AG08396 (cell line): ENCODE data around the gene RAB11FIP4.
"Not testable (repeated sequence)": the region's sequence is repeated elsewhere in the genome, so short reads cannot be mapped to it uniquely, and the experiment has no call there.

Experiments used
- DNase-seq: peaks from one replicate; pipeline ENCODE4 v3.0.0; 2012; ENCODE audit warnings: low spot score, mixed read lengths

Gene RAB11FIP4

DNA sequence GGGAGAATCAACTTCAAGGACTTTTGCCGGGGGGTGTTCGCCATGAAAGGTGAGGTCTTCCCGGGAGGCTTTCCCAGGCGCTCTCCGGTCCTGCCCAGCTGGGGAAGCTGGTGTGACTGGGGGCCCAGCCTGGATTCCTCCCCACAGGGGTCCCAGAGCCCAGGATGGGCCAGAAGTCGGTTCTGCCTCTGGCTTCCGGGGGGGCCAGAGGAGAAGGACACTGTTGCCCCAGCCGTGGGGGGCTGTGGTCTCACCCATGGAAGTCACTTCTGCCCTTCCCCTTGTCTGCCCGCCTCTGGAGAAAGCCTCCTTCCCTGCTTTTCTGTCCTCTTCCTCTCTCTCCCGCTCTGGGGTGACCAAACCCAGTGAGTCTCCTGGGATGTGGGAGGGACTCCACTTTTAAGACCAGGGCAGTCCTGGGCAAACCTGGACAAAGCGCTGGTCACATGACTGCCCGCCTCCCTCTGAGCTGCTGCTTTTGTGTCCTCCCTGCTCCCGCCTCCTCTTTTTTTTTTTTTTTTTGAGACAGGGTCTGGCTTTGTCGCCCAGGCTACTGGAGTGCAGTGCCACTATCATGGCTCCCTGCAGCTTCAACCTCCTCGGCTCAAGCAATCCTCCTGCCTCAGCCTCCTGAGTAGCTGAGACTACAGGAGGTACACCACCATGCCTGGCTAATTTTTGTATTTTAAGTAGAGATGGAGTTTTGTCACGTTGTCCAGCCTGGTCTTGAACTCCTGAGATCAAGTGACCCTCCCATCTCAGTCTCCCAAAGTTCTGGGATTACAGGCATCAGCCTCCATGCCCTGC lies 40.6 kb downstream of the RAB11FIP4 start:
- no peak for DNase-seq

DNA sequence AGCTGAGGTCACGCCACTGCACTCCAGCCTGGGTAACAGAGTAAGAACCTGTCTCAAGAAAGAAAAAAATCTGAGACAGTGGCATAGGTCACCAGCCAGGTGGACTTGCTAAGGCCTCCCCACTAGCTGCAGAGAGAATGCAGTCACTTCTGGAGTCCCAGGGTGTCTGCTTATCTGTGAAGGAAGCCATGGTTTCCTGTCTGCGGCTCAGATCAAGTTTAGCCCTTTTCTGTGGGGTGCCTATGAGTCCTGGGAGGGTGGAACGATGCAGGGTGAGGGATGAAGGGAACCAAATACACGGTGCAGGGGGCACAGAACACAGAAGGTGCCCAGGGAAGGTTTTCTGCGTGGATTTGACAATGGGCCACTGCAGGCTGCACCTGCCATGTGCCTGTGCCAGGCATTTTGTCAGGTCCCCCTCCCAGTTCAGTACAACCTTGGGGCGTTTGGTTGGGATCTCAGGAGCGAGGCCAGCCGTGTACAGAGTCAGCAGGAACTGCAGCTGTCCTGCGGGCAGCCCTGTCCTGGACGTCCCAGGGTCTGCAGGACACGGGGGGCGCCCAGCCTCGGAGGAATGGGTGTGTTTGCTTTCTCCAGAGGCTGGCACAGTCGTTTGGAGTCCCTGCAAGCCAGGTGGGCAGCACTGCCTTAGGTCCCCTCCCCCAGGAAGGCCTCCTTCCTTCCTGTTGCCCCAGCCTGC lies 41.8 kb downstream of the RAB11FIP4 start:
- no peak for DNase-seq

DNA sequence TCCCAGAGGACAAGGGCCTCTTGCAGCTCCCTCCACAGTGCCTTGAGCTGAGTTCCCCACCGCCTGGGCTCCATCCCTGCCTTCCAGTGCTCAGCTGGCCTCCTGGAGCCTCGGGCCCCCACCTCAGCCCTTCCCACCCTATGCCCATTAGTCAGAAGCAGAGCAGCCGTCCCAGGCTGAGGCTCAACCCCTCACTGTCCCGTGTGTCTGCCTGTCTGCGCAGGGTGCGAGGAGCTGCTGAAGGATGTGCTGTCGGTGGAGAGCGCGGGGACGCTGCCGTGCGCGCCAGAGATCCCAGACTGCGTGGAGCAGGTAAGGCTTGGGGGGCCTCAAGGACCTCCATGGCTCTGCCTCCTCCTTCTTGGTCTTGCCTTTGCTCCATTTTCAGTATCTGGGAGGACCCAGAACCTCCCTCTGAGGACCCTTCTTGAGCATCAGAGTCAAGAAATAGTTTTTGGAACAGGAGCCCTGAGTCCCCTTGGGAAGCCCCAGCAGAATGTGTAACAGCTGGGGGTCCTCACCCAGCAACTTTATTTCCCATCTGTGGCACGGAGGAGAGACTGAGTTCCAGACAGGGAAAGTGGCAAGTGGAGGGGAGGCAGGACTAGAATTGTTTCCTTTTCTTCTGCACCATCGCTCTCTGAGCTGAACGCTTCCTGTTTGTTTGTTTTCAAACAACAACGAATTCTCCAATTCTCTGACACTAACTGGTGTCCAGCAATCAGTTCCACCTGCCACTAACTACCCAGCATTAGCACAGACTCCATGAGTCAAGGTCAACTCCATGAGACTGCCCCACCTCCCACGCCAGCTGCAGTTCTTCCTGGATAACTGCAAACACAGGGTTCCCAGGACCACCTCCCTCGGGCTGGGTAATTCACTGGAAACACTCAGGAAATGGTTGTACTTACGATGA lies 42.6 kb downstream of the RAB11FIP4 start:
- DNase-seq, result no peak

DNA sequence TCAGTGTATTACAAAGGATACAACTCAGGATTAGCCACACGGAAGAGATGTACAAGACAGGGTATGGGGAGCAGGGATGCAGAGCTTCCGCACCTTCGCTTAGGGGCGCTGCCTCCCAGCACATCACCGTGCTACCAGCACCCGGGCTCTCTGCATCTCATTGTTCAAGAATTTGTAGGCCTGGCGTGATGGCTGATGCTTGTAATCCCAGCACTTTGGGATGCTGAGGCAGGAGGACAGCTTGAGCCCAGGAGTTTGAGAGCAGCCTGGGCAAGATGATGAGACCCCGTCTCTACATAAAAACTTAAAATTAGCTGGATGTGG lies 43.2 kb downstream of the RAB11FIP4 start:
- no peak for DNase-seq

DNA sequence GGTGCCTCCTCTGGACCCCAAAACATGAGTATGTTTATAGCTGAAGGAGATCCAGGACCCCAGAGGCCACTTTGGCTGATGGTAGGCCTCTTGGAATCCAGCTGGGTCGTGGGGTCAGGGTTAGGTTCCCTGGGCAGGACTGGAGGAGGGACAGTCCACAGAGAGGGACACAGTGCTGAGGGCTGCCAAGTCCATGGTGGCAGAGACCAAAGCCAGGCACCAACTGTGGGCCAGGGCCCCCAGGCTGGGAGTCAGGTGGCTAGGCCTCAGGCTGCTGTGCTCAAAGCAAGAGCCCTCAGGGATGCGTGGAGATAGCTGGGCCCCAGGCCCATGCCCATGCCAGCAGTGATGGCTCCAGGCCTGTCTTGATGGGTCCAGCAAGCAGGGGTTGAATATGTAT lies 44.1 kb downstream of the RAB11FIP4 start:
- no peak for DNase-seq

DNA sequence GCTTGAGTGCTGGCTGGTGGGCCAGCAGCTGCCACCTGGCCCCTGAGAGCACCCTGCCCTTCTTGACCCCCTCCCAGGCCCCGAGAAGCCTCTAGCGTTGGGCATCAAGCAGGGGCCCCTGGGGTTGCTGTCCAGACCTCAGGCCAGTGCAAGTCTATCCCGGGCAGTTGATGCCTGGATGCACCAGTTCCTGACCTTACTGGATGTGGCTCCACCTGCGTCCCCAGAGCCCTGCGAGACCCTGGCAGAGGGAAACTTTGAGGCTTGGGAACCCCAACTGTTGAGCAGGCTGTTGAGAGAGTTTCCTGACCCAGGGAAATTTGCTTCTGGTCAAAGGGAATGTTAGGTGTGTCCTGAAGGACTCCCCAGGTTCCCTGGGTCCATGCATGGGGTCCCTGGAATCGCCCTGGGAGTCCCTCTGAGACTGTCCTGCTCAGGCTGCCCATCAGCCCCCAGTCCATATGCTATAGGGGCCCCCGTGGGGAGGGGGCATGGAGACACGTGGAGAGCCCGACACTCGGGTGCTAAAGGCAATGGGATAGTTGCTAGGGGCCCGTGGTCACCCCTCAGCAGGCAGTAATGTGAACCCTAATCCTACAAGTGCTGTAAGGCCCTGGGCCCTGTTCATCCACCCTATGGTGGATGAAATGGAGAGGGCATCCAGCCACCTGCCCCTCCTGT lies 46.4 kb downstream of the RAB11FIP4 start:
- DNase-seq, result no peak

DNA sequence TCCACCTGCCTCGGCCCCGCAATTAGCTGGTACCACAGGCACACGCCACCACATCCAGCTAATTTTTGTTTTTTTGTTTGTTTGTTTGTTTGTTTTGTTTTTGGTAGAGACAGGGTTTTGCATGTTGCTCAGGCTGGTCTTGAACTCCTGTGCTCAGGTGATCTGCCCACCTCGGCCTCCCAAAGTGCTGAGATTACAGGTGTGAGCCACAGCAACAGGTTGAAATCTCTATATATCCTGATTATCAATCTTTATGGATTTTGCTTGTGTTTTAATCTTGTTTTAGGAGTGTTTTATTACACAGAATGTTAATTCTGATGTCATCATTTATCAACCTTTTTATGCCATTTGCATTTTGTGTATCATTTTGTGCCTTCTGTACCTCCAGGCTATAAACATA lies 48.2 kb downstream of the RAB11FIP4 start:
- no peak for DNase-seq

DNA sequence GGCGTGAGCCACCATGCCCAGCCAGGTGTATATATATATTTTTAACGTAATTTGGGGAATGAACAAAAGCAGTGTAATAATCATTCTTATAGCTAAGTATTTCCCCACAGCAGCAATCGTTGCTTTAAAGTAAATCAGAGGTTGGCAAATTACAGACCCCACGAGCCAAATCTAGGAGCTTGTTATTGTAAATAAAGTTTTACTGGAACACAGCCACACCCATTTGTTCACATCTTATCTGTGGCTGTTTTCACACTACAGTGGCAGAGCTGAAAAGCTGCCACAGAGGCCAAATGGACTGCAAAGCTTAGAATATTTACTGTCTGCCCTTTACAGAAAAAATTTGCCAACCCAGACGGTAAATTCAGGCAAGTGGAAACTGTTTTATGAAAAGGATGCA lies 50.8 kb downstream of the RAB11FIP4 start:
- DNase-seq, result no peak

DNA sequence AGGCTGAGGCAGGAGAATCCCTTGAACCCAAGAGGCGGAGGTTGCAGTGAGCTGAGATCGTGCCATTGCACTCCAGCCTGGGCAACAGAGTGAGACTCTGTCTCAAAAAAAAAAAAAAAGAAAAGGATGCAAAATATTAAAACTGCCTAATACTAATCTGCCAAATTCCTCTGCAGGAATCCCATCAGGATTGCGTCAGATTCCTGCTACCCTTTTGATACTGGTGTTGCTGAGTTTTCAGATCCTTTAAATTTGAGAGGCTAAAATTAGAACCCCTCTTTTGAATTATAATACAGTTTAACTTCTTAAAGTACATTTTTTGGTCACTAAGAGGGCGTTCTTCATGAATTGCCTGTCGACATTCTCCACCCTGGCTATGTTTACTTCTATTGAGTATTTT lies 51.4 kb downstream of the RAB11FIP4 start:
- DNase-seq, result not testable (repeated sequence)

DNA sequence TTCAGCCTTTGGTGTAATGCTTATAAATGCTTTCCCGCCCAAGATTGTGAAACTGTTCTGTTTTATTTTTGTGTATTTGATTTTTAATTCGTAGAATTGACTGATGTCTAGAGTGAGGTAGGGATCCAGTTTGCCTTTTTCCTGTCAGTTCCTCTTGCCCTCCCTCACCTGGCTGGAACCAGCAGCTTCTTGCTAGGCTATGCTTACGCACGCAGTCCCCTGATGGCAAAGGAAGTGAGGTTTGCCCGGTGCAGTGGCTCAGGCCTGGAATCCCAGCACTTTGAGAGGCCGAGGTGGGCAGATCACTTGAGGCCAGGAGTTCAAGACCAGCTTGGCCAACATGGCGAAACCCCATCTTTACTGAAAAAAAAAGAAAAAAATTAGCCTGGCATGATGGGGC lies 51.9 kb downstream of the RAB11FIP4 start:
- DNase-seq, result no peak

DNA sequence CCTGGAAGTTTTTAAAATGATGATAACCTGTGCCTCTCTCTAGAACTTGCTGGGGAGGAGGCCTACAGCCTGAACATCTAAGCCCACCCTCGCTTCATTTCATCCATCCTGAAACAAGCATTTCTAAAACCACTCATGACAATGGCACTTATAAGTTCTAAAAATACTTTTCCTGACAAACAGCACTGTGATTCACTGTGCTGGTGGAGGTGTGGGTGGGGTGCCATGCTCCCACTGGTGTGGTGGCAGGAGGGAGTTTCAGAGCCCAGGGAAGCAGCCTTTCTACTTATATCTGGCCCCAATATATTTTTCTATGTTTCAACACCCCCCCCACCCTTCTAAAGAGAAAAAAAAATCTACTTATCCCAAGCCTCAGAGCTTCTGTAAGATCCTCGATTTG lies 52.6 kb downstream of the RAB11FIP4 start:
- peak; percentile 56 for DNase-seq

DNA sequence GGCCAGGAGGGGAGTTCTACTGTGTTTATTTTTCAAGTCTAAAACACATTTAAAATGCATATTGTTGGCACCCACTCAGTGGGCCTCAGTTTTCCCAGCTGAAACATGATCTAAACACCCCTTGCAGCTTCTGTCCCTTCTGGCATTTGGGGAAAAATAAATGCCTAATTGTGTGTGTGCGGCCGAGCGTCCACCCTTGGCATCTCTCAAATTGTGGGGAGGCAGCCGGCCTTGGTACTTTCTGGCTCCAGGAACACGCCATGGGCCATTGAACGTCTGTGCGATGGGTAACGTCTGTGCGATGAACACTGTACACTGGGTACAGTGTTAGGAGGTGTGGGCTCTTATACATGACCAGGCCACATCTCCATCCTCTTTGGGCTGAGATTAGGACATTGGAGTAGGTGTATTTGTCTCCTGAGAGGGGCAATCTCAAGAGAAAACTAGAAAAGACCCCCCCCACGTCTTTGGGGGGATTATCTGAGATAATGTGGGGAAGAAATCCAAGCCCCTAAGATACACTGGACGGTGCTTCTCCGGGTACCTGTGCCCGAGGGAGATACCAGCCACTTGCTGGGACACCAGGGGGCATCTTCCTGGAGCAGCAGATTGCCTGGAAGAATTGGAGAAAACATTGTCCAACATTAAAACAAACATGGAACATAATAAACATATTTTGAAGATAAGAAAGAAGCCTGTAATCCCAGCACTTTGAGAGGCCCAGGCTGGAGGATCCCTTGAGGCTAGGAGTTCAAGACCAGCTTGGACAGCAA lies 54.9 kb downstream of the RAB11FIP4 start:
- no peak for DNase-seq

DNA sequence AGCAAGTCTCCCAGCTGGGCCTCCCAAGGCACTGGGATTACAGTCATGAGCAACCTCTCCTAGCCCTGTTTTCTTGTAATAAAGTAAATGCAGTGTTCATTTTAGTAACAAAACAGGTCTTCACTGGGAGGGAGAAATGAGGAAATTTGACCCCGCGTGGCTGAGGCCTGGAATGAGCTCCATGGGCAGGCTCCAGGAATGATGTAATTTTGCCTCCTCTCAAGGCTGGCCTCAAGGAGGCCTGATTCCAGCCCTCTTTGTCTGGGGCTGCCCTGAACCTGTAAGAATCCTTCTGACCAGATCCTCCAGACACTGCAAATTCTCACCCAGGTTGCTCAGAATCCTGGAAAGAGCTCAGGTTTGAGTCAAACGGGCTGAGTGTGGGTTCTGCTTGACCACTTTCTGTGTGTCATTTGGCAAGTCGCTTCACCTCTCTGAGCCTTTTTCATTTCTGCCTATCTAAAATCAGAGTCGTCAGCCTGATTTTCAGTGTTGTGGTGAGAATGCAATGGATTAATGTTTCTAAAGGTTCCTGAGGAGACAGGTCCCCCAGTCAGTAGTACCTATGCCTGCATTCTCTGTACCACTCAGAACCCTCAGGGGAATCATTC lies 57.1 kb downstream of the RAB11FIP4 start:
- peak; percentile 65 for DNase-seq

DNA sequence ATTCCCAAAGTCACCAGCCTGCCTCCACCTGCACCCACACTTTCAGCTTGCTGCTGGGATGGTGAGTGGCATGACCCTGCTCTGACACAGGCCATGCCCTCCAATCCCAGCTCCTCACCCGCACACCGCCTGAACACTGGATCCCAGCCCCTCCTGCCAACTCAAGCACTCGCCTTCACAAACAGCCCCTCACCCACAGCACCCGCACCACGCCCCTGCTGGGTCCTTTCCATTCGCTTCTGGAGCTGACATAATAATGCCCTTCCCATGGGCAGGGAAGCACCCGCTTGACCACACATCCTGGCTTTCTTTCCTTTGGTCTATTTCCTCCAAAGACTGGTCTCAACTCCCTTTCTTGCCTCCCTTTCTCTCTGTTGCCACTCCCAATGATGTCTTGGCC lies 57.6 kb downstream of the RAB11FIP4 start:
- DNase-seq, result no peak

DNA sequence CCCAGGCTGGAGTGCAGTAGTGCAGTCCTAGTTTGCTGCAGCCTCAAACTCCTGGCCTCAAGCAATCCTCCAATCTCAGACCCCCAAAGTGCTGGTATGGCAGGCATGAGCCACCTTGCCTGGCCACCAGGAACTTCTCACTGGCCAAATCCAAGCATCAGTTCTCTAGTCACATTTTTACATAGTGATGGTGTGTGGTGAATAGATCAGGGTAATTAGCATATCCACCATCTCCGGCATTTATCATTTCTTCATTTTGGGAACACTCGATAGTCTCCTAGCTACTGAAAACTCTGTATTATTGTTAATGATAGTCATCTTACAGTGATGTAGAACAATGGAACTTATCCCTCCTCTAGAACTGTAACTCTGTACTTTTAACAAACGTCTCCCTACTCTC lies 58.3 kb downstream of the RAB11FIP4 start:
- DNase-seq, result no peak

DNA sequence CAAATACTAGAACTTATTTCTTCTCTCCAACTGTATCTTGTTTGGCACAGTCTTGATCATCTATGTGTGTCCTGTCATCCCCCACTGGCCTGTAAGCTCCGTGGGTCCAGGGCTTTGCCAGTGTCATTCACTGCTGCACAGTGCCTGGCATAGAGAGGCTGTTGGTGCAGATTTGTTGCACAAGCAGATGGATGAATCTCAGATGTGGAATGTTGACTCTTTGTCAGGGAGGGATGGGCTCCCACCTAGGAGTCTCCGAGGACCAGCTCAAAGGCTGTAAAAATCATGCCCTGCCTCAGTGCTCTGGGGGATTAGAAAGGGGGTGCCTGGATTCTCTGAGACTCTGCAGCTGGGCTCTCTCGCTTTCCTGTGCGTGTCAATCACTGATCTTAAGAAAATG lies 60.6 kb downstream of the RAB11FIP4 start:
- DNase-seq, result peak; percentile 44

DNA sequence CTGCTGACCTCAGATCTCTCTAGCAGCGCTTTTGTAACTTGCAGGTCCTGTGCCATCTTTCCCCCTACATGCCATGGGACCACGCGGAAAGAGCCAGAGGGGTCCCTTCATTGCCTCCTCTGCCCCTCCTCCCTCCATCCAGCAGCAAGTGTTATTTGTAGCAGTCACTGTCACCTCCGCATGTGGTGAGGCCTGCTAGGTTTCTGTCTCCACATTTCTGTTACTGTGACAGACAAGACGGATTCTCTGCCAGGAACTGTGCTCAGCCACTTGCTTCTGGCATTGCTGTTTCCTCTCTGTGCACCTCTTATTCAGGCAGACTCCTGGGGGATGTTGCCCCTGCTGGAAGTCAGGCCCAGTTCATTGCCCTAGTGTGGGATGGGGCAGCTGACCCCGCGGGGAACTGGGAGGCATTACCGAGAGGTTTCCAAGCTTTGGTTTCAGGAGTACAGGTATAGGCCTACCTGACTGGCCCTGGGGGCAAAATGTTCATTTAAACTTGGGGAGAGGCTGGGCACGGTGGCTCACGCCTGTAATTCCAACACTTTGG lies 61.2 kb downstream of the RAB11FIP4 start:
- DNase-seq, result no peak

DNA sequence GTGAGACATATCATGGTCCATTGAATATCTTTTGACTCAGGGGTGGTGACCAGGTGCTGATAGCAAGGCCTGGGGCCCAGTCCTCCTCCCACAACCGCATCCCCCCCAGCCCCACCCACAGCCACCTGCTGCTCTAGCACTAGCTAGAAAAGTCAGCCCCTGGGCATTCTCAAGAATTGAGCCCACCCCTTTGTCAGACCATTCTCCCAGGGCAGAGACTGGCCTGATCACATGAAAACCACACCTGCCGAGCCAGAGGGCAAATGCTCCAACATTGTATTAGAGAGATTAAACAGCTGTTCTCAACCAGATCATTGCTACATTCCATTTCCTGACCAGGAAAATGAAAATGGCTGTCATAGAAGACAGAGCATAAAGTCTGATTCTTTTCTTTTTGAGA lies 62.4 kb downstream of the RAB11FIP4 start:
- no peak for DNase-seq

DNA sequence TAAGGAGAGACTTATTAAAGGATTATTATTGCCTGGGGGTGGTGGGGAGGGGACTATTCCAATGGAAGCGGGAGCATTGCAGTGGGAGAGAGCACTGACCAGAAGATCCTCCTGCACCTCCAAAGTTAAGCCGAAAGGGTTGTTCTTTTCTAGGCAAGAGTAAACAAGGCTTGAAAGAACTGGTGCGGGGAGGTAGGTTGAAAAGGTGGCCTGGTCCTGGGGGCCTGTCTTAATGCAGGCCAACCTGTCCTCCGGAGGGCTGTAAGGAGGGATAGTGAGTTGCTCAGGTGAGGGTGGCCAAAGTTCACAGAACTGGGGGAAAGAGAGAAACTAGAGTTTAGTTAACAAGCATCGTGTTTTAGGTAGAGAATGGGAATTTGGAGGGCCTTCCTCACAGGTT lies 65.3 kb downstream of the RAB11FIP4 start:
- DNase-seq, result no peak

DNA sequence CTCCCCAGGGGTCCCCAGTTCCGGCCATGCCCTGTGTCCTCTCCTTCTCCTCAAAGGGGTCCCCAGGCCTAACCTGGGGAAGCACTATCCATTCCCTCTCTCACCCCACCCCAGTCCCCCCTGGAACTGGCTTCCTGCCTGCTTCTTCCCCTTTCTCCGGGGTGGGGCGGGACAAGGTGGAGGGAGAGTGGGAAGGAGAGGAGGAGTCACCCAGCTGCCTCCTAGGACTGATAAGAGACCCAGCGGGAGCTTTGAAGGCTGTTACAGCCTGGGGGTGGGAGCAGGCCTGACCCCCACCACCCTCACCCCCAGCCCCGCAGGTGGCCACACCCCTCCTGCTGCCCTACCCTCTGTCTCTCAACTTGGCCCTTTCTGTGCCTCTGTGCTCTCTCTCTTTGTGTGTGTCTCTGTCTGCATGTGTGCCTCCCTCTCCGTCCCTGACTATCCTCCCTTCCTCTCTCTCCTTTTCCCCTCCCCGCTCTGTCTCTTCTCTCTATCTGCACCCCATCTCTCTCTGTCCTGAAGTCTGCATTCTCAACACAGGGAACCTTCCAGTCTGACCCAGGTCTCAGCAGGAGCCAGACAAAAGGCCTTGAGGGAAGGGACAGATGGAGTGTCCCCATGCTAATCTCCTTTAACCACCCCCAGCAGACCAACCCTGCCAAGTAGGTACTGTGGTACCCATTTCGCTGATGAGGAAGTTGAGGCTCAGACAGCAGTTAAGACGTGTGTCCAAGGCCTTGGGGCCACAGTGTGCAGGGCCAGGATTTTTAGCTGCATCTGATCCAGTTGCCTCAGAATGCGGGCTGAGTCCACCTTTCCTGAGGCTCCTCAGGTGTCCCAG lies 66.1 kb downstream of the RAB11FIP4 start:
- no peak for DNase-seq
